Dermis microvascular lymphatic vessel endothelial cell (primary cell): Measurements from ENCODE around the gene MEG3. TPM values are rescaled to one million over a fixed set of nuclear protein-coding genes. Genes with fewer than 3 reads are reported as not detected.

Experiments
- DNase-seq, 2 donors: peaks; one replicate each; pipeline versions ENCODE4 v3.0.0 to v3.0.0-alpha.2; 2010; ENCODE audit warnings: low read depth in 2 of 2
- total RNA-seq: library from RNA; depleted of rRNA; stranded (reverse); fragments of >200 nt; gene quantifications from 2 replicates; pipeline ENCODE4 v1.2.1, GENCODE V29; 2014

The MEG3 gene
- total RNA-seq, 1 donor from 2014 or later: 1.2 TPM

DNA sequence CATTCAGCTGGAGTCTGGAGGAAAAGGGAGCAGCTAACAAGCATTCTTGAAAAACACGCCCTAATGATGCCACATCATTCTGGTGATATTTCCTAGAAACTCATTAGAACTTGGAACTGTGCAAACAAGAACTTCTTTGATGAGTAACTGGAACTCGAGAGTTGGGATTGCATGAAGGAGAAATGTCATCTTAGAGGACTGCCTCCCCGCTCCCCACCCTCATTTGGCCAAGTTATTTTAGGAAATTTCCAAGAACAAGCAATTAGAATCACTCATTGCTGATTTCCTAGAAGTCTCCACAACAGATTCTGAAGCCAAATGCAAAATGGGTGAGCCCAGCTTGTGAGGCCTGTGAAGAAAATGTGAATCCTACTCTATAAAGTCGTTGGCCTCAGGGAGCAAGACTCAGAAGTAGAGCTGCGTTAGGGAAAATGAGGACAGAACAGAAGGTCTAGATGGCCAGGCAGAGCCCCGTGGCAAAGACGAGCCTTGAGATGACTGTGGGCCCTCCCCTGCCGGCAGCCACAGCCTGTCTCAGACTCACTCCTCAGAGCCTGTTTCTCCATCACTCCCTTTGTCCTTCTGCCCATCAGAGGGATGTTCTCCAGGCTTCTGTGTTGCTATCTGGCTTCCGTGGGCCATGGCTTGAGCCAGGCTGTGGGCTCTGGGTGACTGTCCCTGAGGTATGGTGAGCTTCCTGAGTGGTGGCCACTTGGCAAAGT, 39.2 kb downstream of the MEG3 start:
- DNase-seq: no peak

DNA sequence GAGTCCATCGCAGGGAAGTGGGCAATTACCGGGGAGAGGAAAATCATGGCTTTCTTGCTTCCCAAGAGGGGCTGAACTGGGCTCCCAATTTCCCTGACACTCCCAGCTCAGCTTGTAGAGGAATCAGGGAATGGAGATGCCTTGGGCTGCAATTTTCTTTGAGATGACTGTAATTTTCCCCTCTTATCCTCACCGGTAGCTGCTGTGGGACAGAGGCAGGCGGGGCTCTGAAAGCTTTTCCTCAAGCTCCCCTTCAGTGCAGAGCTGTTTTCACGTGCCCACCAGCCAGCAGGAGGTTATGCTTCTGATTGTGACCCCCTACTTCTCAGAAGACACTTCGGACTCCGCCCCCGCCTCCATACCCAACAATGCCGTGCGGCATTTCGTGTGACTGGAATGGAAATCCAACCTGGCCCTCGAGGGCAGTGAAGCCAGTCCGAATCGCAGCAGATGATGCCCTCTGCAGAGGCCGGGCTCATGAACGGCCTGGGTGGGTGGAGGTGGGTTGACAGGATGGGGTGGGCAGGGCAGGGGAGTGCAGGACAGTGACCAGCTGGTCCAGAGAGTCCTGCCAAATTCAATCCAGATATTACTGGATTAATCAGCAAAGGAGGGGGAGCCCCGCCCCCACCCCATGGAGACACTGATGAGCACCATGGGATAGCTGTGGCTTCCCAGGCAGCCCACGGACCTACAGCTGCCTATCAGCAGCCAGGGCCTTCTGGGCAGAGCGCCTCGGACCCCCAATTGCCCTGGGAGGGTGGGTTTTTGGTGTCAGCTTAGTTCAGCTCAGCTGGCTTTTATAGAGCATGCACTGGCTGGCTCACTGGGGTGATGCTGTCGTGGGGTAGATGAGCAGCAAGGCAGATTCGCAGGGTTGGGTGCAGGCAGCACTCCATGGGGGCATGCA, 40.0 kb downstream of the MEG3 start:
- DNase-seq: no peak

DNA sequence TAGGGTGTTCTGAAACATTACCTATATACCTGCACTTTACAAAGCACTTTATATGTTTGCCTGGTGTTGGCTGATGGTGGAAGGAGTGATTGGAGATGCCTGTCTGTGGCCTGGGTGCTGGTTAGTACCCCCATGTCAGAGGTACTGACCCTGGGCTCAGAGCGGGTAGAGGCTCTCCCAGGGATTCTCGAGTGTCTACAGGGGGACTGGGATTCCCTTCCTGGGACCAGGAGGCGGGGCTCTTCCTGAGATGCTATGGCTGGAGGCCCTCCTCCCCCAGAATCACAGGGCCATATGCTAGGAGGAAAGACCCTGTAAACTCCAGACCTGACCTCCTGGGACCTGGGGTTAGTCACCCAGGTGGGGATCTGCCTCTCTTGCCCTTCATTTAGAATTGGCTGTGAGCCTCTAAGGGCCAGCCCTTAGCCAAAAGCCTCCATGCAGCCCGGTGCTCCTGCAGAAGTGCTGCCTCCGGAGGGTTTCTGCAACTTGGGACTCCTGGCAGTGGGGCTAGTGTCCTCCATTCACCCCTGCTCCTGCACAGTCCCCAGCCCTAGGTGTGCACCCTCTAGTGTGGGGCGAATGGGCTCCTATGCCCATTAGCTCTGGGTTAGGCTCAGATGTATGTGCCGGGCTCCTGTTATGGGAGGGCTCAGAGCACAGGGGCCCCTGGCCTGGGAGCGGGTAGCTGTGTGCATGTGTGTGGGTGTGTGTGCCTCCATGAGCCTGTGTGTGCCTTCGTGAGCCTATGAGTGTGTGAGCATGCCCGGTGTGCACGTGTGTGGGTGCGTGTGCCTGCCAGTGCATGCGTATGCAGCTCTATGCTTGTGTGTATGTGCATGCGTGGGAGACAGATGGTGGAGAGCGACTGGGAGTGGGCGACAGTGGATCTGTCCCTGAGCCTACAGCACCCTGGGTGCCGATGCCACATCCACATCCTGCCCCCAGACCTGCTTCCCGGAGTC, 41.0 kb downstream of the MEG3 start:
- DNase-seq: no peak

DNA sequence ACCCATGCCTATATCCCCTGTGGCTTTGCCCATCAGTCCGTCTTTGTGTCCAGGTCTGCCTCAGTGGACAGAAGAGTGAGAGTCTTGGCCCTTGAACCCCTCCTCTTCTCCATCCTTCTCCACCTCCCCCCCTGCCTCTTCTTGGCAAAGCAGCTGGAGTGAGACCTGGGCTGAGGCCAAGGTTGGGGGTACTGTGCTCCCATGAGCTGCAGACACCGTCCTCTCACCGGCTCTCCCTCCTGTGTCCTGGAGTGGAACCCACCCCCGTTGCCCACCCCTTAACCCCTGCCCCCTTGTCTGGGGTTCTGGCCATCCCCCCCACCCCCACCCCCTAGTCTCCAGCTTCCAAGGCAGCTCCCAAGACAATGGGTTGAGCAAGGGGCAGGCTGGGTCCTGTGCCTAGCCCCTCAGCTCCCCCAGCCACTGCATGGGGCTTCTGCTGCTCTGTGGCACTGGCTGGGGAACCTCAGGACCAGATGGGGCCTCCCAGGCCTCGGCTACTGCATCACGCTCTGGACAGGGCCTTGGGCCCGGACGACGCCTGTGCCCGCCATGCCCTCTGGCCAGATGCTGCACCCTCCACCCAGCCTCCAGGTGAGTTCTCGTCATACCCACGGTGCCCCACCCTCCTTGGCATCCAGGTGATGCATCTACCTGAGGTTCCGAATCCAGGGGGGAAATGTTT, 41.9 kb downstream of the MEG3 start:
- DNase-seq: no peak

DNA sequence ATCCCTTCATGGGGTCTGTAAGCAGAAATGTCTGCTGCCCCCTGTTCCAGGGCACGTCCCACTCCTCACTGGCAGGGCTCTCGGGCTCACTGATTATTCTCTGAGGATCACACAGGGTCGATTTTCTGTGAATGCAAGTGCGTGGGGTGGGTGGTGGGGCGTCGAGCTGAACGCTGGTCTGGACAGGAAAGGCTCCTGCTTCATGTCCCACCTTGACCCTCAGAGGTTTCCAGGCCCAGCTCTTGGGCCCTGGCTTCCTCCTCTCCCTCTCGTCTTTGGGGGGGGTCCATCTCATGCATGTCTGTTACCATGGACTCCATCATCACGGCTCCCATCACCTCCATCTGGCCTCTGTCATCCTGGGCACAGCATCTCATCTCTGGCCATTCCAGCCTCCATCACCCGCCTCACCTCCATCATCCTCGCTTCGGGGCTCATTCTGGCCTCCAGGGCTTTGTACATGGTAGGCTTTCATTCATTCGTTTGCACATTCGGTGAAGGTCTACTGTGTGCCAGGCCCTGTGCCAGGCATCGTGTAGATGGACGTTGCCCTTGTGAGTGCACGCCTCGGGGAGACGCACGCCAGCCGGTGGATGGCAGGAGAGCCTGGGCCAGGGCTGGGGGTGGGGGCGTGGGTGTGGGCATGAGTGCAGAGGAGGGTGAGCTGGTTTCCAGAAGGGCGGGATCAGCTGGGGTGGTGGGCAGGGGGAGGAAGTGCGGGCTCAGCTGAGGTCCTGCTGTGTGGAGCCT, 42.9 kb downstream of the MEG3 start:
- DNase-seq: no peak

DNA sequence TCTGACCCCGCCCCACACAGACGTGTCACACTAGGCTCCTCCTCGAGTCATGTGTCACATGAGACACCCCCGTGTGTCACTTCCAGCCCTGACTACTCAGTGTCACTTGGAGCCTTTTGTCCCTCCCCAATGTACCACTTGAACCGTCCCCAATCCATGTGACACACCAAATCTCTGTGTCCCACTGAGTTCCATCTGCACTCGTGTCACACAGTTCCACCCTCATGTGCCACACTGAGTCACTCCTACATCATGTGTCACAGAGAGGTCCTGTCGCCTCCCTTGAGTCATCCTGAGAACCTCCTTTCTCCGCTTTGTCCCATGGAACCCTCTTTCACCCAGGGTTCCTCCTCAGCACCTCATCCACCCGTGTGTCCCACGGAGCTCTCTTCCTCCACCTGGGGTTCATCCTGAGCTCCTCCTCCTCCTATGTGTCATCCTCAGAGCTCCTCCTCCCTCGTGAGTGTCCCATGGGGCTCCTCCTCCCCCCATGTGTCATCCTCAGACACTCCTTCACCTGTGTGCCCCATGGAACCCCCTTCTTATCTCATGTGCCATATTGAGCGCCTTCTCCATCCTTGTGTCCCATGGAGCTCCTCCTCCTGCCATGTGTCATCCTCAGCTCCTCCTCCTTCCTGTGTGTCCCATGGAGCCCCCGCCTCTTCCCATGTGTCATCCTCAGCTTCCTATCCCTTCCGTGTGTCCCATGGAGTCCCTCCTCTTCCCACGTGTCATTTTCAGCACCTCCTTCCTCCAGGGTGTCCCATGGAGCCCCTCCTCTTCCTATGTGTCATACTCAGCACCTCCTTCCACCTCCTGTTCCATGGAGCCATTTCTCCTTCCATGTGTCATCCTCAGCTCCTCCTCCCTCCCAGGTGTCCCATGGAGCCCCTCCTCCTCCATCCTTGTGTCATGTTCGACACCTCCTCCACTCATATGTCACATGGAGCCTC, 45.6 kb downstream of the MEG3 start:
- DNase-seq: peak; percentile 1 to 53

DNA sequence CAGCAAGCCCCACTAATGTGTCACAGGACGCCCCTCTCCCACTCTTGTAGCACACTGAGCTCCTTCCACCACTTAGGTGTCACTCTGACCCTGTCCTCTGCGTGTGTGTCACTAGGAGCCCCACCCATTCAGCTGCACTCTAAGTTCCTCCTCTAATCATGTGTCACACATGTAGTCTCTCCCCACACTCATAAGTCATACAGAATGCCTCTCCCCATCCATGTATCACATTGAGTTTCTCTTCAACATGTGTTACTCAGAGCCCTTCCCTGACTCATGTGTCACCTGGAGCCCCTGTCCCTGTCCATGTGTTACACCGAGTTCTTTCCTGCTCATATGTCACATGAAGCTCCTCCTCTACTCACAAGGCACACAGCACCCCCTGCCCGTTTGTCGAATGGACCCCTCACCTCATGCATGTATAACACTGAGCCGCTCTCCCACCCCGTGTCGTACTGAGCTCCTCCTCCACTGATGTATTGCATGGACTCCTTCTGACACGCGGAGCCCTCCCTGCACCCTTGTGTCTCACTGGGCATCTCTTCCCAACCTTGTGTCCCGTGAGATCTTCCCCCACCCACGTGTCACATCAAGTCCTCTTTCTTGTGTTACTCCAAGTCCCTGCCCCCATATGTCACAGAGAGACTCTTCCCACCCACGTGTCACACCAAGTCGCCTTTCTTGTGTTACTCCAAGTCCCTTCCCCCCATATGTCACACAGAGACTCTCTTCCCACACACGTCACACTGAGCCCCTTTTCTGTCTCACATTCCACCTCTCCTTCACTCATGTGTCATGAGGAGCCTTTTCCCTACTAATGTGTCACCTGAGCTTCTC, 46.6 kb downstream of the MEG3 start:
- no peak for DNase-seq

DNA sequence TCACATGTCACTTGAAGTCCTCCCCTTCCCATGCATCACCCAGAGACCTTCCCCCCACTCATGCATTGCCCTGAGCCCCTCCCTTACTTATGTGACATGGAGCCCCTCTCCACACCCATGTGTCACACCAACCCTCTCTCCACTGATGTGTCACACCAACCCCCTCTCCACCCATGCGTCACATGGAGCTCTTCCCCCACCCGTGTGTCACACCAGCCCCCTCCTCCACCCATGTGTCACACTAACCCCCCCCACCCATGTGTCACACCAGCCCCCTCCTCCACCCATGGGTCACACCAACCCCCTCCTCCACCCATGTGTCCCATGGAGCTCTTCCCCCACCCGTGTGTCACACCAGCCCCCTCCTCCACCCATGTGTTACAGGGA, 47.2 kb downstream of the MEG3 start:
- DNase-seq: no peak

DNA sequence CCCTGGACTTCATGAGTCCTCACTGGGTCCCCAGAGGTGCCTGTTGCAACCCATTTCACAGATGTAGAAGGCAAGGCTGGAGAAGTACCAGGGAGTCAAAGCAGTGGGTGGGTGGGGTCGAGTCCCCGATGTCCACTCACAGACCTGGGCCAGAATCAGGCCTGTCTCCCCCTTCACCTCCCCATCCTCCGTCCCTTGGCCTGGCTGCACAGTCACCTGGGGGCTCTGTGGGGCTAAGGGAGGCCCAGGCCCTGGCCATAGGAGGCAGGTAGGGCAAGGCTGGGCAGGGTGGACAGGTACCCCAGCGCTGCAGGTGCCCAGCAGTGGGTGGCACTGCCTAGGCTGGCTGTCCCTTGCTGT, 48.1 kb downstream of the MEG3 start:
- DNase-seq: no peak

DNA sequence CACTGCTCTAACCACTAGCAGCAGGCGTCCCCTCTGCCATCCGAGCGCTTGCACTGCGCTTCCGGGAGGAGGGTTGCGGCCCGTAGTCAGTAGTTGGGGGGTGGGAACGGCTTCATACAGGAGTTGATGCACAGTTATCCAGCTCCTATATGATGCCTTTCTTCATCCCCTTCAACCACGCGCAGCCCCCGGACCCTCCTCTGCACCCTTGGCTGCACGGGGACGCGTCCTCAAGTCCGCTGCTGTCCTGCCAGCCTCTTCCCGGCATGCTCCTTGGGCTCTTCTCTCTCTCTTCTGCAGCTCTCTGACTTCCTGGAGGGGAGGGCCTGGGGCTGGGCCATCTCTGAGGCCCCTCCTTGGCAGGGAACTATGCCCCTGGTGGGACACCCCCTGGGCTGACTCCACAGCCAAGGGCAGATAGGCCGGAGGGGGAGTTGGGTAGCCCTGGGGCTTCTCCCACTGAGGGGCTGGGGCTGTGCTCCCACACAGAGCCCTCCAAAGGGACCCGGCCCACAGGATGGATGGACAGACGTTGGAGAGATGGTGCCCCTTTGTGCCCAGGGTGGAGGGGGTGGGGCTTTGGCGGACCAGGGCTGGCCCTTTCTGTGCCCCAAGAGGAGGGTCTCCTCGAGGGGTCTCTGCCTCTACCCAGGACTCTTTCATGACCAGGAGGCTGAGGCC, 48.6 kb downstream of the MEG3 start:
- no peak for DNase-seq

DNA sequence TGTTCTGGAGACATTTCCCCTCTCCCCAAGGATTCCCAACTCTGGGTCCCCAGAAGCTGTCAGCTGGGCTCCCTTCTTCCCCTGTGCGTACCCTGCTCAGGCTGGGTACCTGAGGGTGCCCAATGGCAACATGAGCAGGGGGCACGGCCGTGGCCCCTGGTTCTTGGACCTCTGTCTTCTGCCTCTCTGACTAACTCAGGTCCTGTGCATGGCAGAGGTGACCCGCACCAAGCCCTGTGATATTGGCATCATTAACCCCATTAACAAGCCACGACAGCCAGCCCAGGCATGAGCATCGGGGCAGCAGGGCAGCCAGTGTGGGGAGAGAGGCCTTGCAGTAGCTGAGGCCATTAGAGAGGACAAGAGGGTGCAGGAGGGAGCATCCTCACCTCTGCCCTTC, 49.2 kb downstream of the MEG3 start:
- no peak for DNase-seq

DNA sequence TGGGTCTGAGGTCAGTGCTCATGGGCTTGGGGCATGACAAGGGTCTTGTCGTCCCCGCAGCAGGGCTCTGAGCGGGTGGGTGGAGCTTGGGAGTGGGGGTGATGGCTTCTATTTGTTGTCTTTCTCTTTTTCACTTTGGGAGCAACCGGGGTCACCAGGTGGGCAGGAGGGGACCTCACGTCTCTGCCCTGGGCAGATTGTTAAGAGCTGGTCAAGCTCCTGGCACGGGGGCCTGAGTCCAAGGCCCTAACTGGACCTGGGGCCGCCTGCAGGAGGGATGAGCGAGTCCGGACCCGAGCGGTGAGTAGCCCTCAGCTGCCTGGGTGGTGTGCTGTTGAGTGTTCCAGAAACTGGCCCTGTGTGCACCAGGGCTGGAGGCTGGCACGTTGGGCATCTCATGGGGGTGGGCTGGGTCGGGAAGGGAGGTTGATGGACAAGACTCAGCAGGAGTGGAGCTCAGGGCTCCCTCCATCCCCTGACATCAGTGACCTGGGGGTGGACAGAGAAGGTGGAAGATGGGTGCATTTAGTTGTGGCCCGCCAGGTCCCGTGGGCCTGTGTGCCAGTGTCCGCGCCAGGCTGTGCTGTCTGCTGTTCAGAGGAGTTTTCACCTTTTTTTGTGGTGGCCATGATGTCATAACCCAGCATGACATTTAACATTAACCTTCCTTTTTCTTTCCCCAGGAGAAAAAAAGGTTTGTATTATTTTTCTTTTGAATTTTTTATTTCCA, 50.1 kb downstream of the MEG3 start:
- no peak for DNase-seq

DNA sequence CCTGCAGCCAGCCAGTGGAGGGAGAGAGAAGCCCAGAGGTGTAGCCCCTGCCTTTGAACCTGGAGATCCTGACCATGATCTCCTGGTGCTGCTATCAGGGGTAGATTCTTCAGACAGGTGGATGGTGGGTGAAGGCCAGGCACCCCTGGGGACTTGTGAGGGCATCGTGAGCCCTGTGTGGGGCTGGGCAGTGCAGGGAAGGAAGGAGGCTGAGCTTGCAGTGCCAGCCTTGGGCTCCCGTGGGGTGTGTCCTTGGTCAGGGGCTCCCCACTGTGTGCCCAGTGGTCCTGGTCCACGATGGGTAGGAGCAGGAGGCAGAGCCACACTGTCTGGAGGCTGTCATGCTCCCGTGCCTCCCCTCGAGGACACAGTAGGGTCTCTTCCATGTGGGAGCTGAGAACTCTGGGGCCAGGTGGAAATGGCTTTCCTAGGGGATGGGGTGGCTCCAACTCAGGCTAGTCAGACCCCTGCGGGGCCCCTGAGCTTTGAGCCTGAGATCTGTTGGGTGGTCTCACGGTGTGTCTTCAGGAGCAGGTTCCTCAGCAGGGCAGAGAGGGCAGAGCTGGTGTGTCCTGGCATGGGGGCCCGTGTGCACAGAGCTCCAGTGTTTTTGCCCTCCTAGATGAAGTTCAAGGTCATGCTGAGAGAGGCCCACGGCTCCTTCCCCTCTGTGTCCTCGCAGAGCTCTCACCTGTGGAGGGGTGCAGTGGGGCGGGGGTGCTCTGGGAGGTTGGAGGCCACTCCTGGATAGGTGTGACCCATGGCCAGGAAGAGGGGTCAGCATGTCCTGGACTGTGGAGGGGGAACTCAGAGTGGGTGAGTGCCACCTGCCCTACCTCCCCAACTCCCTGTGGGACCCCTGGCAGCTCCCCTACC, 52.6 kb downstream of the MEG3 start:
- no peak for DNase-seq

DNA sequence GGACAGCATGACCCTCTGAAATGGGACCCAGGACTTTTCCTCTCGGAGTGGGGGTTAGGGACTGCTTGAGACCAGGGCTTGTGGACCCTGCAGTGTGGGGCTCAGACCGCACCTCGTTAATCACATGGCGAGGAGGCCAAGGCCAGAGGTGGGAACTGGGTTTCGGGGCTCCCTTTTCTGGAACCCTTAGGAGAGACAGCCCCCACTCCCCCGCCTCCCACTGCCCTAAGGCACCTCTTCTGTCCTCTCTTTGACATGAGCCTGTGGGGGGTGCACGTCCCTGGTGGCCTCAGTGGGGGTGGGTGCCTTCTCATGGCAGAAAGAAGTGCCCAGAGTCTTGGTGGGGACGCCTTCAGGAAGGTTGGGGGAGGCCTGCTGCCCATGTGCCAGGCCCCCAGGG, 53.3 kb downstream of the MEG3 start:
- no peak for DNase-seq

DNA sequence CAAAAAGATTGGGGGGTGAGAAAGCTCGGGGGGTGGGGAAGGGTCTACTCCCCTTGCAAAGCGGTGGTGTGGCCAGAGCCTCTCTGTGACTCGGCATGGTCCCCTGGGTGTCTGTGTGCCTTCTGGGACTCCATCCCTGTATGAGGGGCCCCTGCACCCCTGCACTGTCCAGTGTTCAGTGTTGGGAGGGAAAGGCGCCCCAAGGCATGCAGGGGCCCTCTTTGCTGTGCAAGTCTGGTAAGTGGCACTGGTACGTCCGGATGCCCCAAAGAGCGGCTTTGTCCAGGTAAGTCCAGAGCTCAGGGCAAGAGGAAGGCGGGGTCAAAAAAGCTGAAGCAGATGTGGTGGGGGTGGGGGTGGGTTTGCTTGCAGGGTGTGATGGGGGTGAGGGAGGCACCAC, 53.9 kb downstream of the MEG3 start:
- DNase-seq: no peak
